Keratinocyte (primary cell): ENCODE data around the gene FAM186B. TPM values are rescaled to one million over a fixed set of nuclear protein-coding genes. Genes with fewer than 3 reads are reported as not detected.

Experiments
- DNase-seq: peaks from one replicate; pipeline ENCODE4 v3.0.0-alpha.2; 2011; ENCODE audit warnings: low read depth, missing footprints, low spot score
- FAIRE-seq: peaks from 2 replicates; lab custom pipeline; 2011; peaks lifted over from hg19 to GRCh38; lab: Jason Lieb, UNC
- H2AFZ ChIP-seq: 2 replicates; pipeline ENCODE4 v1.6.0; 2012; ENCODE audit warnings: low read length, control low read depth, inconsistent platforms; ENCODE audit not compliant: control insufficient read depth
- H3K27ac ChIP-seq: 2 replicates; pipeline ENCODE4 v1.5.1; 2011; ENCODE audit warnings: low read length; ENCODE audit not compliant: control insufficient read depth, insufficient read depth
- H3K27me3 ChIP-seq: 3 replicates; pipeline ENCODE4 v1.6.0; 2011; ENCODE audit warnings: low read length; ENCODE audit not compliant: control insufficient read depth, insufficient read depth; ENCODE audit errors: extremely low read depth
- H3K36me3 ChIP-seq, 2 experiments: 2 replicates in 1 of 2; 3 replicates in 1 of 2; pipeline ENCODE4 v1.5.1; 2011; ENCODE audit warnings: low read length in 2 of 2, mild to moderate bottlenecking in 1 of 2; ENCODE audit not compliant: control insufficient read depth in 2 of 2, insufficient read depth in 2 of 2; ENCODE audit errors: extremely low read depth in 1 of 2
- H3K4me1 ChIP-seq: 3 replicates; pipeline ENCODE4 v1.5.1; 2011; ENCODE audit warnings: low read length; ENCODE audit not compliant: control insufficient read depth, insufficient read depth; ENCODE audit errors: extremely low read depth
- H3K4me2 ChIP-seq: 3 replicates; pipeline ENCODE4 v1.6.0; 2011; ENCODE audit warnings: low read depth, low read length; ENCODE audit not compliant: control insufficient read depth, insufficient read depth; ENCODE audit errors: extremely low read depth
- H3K4me3 ChIP-seq, 3 experiments: fragments of 200-600 bp in 1 of 3; sonication (generic) in 1 of 3; 2 replicates in 2 of 3; 3 replicates in 1 of 3; pipeline ENCODE4 v1.5.1; 2011 to 2016; ENCODE audit warnings: low read length in 3 of 3, mild to moderate bottlenecking in 3 of 3, control low read depth in 2 of 3, inconsistent platforms in 1 of 3, low read depth in 1 of 3, mixed read lengths in 1 of 3, mixed run types in 1 of 3, moderate library complexity in 1 of 3; ENCODE audit not compliant: control insufficient read depth in 2 of 3, insufficient read depth in 2 of 3; ENCODE audit errors: extremely low read depth in 1 of 3
- H3K79me2 ChIP-seq: 2 replicates; pipeline ENCODE4 v1.6.0; 2012; ENCODE audit warnings: low read length; ENCODE audit not compliant: control insufficient read depth, insufficient read depth
- H3K9ac ChIP-seq: 3 replicates; pipeline ENCODE4 v1.6.0; 2011; ENCODE audit warnings: low read length; ENCODE audit not compliant: control insufficient read depth, insufficient read depth; ENCODE audit errors: extremely low read depth
- H3K9me1 ChIP-seq: 3 replicates; pipeline ENCODE4 v1.6.0; 2011; ENCODE audit warnings: low read length; ENCODE audit not compliant: control insufficient read depth, insufficient read depth; ENCODE audit errors: extremely low read depth
- H3K9me3 ChIP-seq: 2 replicates; pipeline ENCODE4 v1.5.1; 2012; ENCODE audit warnings: low read depth, low read length; ENCODE audit not compliant: control insufficient read depth
- H4K20me1 ChIP-seq: 3 replicates; pipeline ENCODE4 v1.6.0; 2011; ENCODE audit warnings: low read length; ENCODE audit not compliant: control insufficient read depth, insufficient read depth; ENCODE audit errors: extremely low read depth
- CTCF ChIP-seq, 3 experiments: IDR thresholded peaks in 1 of 3; conservative IDR thresholded peaks in 1 of 3; optimal IDR thresholded peaks in 1 of 3; 2 replicates in 2 of 3; 3 replicates in 1 of 3; pipeline versions ENCODE3 to v1.5.1; 2011; ENCODE audit warnings: low read length in 3 of 3, mild to moderate bottlenecking in 3 of 3, moderate library complexity in 2 of 3, control low read depth in 1 of 3, inconsistent platforms in 1 of 3; ENCODE audit not compliant: insufficient read depth in 2 of 3; ENCODE audit errors: extremely low read depth in 1 of 3
- EZH2 ChIP-seq: IDR thresholded peaks from one replicate; pipeline ENCODE4 v1.6.1; 2012; ENCODE audit warnings: inconsistent platforms, mild to moderate bottlenecking, low read length, moderate library complexity
- dilution Hi-C: fragments of 300-500 bp; cut with MboI; formaldehyde crosslinking; loops from one replicate; pipeline ENCODE4 v1.7.0; 2020; ENCODE audit warnings: low sequenced_read_pairs; ENCODE audit not compliant: extremely low pct_ligation_motif_present
- polyA plus RNA-seq, 5 experiments: library from polyadenylated mRNA; depleted of rRNA in 3 of 5; stranded (reverse) in 3 of 5; stranded (forward) in 1 of 5; unstranded in 1 of 5; fragments of >200 nt; gene quantifications; 1 replicate in 1 of 5; 2 replicates in 3 of 5; 3 replicates in 1 of 5; pipeline versions ENCODE4 v1.2.1 to v1.2.3, GENCODE V29; 2011 to 2012; ENCODE audit warnings: missing spikeins in 2 of 5, low read depth in 1 of 5, low replicate concordance in 1 of 5

FAM186B gene
- polyA plus RNA-seq, 1 donor (not counting 4 experiments of a cell fraction or from before 2014, with no cell fraction given) = 0.13 TPM

GRCh38 chr12:49632986-49633702 is 27.7 kb upstream of the FAM186B start:
- no peaks in the 10 kb centered on the region for H3K4me1 ChIP-seq
- peaks cover 2% of the 10 kb centered on the region for H3K79me2 ChIP-seq
- dilution Hi-C loops = no loop called here
- no peaks in the 10 kb centered on the region for H3K9me3 ChIP-seq
- no peak overlapping the region for H3K4me2 ChIP-seq
- peaks cover 29 to 35% of the 10 kb centered on the region in 2 experiments for H3K36me3 ChIP-seq
- H4K20me1 ChIP-seq = no peaks in the 10 kb centered on the region
- FAIRE-seq = no peak
- no peak for TF ChIP-seq EZH2
- no peak for TF ChIP-seq CTCF (optimal IDR thresholded peaks at IDR 0.05 in 1 of 3, IDR thresholded peaks at IDR 0.05 in 1 of 3, conservative IDR thresholded peaks at IDR 0.05 in 1 of 3; ENCODE audit: extremely low read depth in 1 of 3, insufficient read depth in 2 of 3, low read length in 3 of 3)
- no peaks in the 10 kb centered on the region for H3K27me3 ChIP-seq
- no peak overlapping the region for H3K9ac ChIP-seq
- H3K4me3 ChIP-seq = no peak overlapping the region
- no peak overlapping the region for H2AFZ ChIP-seq
- no peaks in the 10 kb centered on the region for H3K9me1 ChIP-seq
- H3K27ac ChIP-seq = no peak overlapping the region
- DNase-seq = no peak

- no peak for TF ChIP-seq CTCF (optimal IDR thresholded peaks at IDR 0.05 in 1 of 3, IDR thresholded peaks at IDR 0.05 in 1 of 3, conservative IDR thresholded peaks at IDR 0.05 in 1 of 3; ENCODE audit: extremely low read depth in 1 of 3, insufficient read depth in 2 of 3, low read length in 3 of 3)
- TF ChIP-seq EZH2 = no peak
- Histone ChIP-seq H3K4me3 (no peak overlapping the region), H3K9me3 (no peaks in the 10 kb centered on the region), H4K20me1 (no peaks in the 10 kb centered on the region), H3K79me2 (peaks cover 2% of the 10 kb centered on the region), H3K27ac (no peak overlapping the region), H3K36me3 (peaks cover 27 to 35% of the 10 kb centered on the region in 2 experiments), H3K4me1 (peaks cover 7% of the 10 kb centered on the region), H3K9me1 (peaks cover 3% of the 10 kb centered on the region), H3K4me2 (no peak overlapping the region), H3K27me3 (no peaks in the 10 kb centered on the region), H2AFZ (no peak overlapping the region), H3K9ac (no peak overlapping the region)
- dilution Hi-C loops = no loop called here
- DNase-seq = no peak
- FAIRE-seq = no peak
These were observed 27.0 kb upstream of the FAM186B start for GRCh38 chr12:49632401-49632800.
